Measurements from ENCODE around the gene P2RX1. TPM values are rescaled to one million over a fixed set of nuclear protein-coding genes. Genes with fewer than 3 reads are reported as not detected.

P2RX1 gene
- total RNA-seq, 1 donor from 2014 or later = not detected

DNA sequence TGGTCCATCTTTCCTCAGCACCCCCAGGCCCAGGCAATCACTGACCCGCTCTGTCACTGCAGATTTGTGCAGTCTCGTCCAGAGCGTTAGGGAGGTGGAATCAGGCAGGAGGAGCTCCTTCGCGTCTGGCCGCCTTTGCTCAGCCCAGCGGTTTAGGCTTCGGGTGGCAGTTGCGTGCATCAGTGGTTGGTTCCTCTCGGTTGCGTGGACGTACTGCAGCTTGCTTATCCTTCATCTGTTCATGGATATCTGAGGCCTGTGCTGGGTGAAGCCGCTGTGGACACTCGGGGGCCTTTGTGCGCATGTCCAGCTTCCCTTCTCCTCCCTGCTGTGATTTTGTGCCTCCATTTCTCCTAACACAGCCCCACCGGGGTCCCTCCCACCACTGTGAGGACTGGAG lies 4.7 kb upstream of the P2RX1 start:
- peaks cover 7% of the 10 kb centered on the region for H3K36me3 Mint-ChIP-seq (ENCODE audit: low read depth, unreplicated experiment)
- TF ChIP-seq, protein P1, sequence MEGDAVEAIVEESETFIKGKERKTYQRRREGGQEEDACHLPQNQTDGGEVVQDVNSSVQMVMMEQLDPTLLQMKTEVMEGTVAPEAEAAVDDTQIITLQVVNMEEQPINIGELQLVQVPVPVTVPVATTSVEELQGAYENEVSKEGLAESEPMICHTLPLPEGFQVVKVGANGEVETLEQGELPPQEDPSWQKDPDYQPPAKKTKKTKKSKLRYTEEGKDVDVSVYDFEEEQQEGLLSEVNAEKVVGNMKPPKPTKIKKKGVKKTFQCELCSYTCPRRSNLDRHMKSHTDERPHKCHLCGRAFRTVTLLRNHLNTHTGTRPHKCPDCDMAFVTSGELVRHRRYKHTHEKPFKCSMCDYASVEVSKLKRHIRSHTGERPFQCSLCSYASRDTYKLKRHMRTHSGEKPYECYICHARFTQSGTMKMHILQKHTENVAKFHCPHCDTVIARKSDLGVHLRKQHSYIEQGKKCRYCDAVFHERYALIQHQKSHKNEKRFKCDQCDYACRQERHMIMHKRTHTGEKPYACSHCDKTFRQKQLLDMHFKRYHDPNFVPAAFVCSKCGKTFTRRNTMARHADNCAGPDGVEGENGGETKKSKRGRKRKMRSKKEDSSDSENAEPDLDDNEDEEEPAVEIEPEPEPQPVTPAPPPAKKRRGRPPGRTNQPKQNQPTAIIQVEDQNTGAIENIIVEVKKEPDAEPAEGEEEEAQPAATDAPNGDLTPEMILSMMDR (IDR thresholded peaks at IDR 0.05; ENCODE audit: unreplicated experiment) = no peak
- H3K27ac Mint-ChIP-seq (ENCODE audit: unreplicated experiment) = no peak overlapping the region
- peaks cover 9% of the 10 kb centered on the region for H3K27me3 Mint-ChIP-seq (ENCODE audit: unreplicated experiment)
- H3K4me3 Mint-ChIP-seq (ENCODE audit: unreplicated experiment) = no peak overlapping the region
- H3K4me1 Mint-ChIP-seq (ENCODE audit: unreplicated experiment) = no peaks in the 10 kb centered on the region
- no peak for DNase-seq (ENCODE audit: low spot score)
- H3K9me3 Mint-ChIP-seq (ENCODE audit: unreplicated experiment) = no peaks in the 10 kb centered on the region

DNA sequence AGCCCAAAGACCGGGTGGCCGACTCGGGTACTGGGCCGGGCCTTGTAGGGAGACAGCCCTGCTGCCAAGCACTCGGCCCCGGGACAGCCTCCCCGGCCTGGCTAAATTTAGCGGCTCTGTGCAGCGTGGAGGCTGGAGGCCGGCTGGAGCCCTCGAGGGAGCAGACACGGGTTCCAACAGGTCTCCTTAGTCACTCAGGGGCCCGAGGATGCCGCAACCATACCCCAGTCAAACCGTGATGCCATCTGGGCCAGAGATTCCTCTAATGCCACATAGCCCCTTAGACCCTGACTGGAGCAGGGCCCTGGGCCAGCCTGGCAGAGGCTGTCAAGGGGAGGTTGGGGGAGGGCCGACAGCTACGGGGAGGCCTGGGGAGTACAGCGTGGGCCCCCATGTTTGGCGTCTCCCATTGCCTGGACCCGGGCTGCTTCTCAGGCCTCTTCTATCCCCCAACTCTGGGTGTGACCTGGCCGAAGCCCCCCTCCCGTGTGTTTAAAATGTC lies 2.9 kb upstream of the P2RX1 start:
- Mint-ChIP-seq H3K36me3 (ENCODE audit: low read depth, unreplicated experiment) (no peaks in the 10 kb centered on the region), H3K27ac (ENCODE audit: unreplicated experiment) (no peak overlapping the region), H3K27me3 (ENCODE audit: unreplicated experiment) (peaks cover 4% of the 10 kb centered on the region), H3K9me3 (ENCODE audit: unreplicated experiment) (no peaks in the 10 kb centered on the region), H3K4me1 (ENCODE audit: unreplicated experiment) (no peaks in the 10 kb centered on the region), H3K4me3 (ENCODE audit: unreplicated experiment) (no peak overlapping the region)
- TF ChIP-seq, protein P1 (IDR thresholded peaks at IDR 0.05; ENCODE audit: unreplicated experiment) = no peak
- DNase-seq (ENCODE audit: low spot score) = no peak

DNA sequence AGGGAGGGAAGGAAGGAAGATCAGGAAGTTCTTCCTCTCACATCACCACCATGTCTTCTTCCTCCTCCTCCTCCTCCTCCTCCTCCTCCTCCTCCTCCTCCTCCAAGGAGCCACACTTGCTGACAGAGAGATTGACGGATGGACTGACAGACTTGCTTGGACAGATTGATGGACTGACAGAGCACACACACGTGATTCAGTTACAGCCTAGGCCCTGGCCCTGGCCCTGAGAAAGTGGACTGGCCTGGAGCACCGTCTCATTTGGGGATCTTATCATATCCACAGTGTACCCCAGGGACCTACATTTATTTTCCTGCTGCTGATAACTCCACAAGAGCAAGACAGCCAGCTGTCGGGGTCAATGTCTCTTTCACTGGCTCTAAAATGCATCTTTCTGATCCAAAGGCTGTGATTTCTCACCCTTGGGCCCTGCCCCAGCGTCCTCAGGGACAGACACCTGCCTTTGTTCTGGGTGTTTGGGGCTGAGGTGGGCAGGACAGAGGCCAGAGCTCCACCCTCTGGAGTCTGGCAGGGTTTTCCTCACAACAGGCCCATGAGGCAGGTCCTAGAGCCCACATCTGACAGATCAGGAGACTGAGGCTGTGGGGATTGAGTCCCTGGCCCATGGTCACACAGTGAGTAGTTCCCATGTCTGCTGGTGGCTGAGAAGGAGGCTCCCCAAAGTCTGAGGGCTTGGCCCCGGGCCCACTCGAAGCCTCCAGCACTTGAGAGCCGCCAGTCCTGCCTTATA lies 2.3 kb upstream of the P2RX1 start:
- peaks cover 2% of the 10 kb centered on the region for H3K27me3 Mint-ChIP-seq (ENCODE audit: unreplicated experiment)
- no peak overlapping the region for H3K4me3 Mint-ChIP-seq (ENCODE audit: unreplicated experiment)
- DNase-seq (ENCODE audit: low spot score) = no peak
- no peaks in the 10 kb centered on the region for H3K9me3 Mint-ChIP-seq (ENCODE audit: unreplicated experiment)
- no peak overlapping the region for H3K27ac Mint-ChIP-seq (ENCODE audit: unreplicated experiment)
- H3K4me1 Mint-ChIP-seq (ENCODE audit: unreplicated experiment) = no peaks in the 10 kb centered on the region
- H3K36me3 Mint-ChIP-seq (ENCODE audit: low read depth, unreplicated experiment) = no peaks in the 10 kb centered on the region
- TF ChIP-seq, protein P1 (IDR thresholded peaks at IDR 0.05; ENCODE audit: unreplicated experiment) = no peak

DNA sequence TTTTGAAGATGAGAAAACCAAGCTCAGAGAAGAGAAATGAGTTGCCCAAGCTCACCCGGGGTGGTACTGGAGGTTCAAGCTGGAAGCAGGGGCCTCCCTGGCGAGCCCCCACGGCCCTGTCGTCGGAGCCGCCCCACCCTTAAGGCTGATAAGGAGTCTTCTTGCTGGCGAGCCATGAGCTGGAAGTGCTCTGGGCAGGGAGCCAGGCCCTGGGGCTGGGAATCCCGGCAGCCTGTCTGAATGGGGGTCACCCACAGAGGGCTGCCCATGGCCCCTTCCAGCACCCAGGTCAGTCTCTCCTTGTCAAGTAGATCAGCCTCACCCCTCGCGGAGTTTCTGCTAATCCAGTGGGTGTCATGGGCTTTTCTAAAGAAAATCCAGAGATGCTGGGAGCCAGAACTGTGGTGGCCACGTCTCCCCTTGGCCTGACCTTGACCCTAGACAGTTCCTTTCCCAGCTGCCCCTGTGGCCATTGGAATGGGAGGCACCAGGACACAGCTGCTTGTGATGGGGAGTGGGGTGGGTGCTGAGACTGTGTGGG lies 1.2 kb upstream of the P2RX1 start:
- Mint-ChIP-seq H3K36me3 (ENCODE audit: low read depth, unreplicated experiment) (no peaks in the 10 kb centered on the region), H3K27me3 (ENCODE audit: unreplicated experiment) (peaks cover 5% of the 10 kb centered on the region), H3K9me3 (ENCODE audit: unreplicated experiment) (no peaks in the 10 kb centered on the region), H3K27ac (ENCODE audit: unreplicated experiment) (no peak overlapping the region), H3K4me3 (ENCODE audit: unreplicated experiment) (no peak overlapping the region), H3K4me1 (ENCODE audit: unreplicated experiment) (no peaks in the 10 kb centered on the region)
- no peak for DNase-seq (ENCODE audit: low spot score)
- TF ChIP-seq, protein P1 (IDR thresholded peaks at IDR 0.05; ENCODE audit: unreplicated experiment) = no peak

GRCh38 chr17:3916825-3917224 lies 560 bp upstream of the P2RX1 start:
- TF ChIP-seq, protein P1 (IDR thresholded peaks at IDR 0.05; ENCODE audit: unreplicated experiment) = no peak
- no peaks in the 10 kb centered on the region for H3K9me3 Mint-ChIP-seq (ENCODE audit: unreplicated experiment)
- no peaks in the 10 kb centered on the region for H3K36me3 Mint-ChIP-seq (ENCODE audit: low read depth, unreplicated experiment)
- no peaks in the 10 kb centered on the region for H3K4me1 Mint-ChIP-seq (ENCODE audit: unreplicated experiment)
- H3K27me3 Mint-ChIP-seq (ENCODE audit: unreplicated experiment) = peaks cover 3% of the 10 kb centered on the region
- no peak for DNase-seq (ENCODE audit: low spot score)
- H3K4me3 Mint-ChIP-seq (ENCODE audit: unreplicated experiment) = no peak overlapping the region
- no peak overlapping the region for H3K27ac Mint-ChIP-seq (ENCODE audit: unreplicated experiment)

Measured in endothelial cell (in vitro differentiated cells).